ENCODE measurements around the gene PBX3.
A peak's percentile ranks its signal among the peaks of the same experiment; 100 is the strongest.

Gene PBX3

DNA sequence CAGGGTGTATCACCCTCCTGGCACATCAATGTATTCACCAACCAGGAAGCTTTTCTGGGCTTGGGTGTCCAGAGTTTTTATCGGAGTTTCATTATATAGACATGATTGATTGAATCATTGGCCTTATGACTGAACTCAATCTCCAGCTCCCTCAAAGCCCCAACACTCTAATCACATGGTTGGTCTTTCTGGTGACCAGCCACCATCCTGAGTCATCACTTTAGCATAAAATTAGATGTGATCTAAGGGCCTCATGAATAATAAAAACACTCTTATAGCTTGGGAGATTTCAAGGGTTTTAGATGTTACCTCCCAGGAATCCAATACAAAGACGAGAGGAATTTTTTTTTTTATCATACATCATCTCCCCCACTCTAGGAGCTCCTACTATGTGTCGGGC, 7.7 kb upstream of the PBX3 start:
- FAIRE-seq (no peak), DNase-seq (ENCODE audit: insufficient read length) (no peak)
- no peak for TF ChIP-seq POLR2A (IDR thresholded peaks at IDR 0.05; ENCODE audit: low read depth, low read length)

DNA sequence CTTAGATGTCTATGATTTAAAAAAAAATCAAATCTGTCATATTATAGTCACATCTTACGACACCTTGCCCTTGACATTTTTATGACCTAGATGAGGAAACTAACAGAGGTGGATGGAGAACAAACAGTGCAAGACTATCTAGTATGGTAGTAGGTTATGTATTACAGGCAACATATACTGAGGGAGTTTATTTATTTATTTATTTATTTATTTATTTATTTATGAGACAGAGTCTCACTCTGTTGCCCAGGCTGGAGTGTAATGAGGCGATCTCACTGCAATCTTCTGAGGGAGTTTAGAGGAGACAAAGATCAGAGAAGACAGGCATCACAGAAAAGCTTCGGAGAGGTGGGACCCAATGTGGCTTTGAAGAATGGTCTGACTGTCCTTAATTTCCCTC, 4.5 kb upstream of the PBX3 start:
- TF ChIP-seq POLR2A (IDR thresholded peaks at IDR 0.05; ENCODE audit: low read depth, low read length) (no peak), TAF1 (IDR thresholded peaks at IDR 0.05; ENCODE audit: borderline replicate concordance, low read depth, low read length) (no peak), POLR2AphosphoS5 (IDR thresholded peaks at IDR 0.05; ENCODE audit: low read depth, low read length) (no peak)
- DNase-seq (ENCODE audit: insufficient read length) (no peak), FAIRE-seq (no peak)

DNA sequence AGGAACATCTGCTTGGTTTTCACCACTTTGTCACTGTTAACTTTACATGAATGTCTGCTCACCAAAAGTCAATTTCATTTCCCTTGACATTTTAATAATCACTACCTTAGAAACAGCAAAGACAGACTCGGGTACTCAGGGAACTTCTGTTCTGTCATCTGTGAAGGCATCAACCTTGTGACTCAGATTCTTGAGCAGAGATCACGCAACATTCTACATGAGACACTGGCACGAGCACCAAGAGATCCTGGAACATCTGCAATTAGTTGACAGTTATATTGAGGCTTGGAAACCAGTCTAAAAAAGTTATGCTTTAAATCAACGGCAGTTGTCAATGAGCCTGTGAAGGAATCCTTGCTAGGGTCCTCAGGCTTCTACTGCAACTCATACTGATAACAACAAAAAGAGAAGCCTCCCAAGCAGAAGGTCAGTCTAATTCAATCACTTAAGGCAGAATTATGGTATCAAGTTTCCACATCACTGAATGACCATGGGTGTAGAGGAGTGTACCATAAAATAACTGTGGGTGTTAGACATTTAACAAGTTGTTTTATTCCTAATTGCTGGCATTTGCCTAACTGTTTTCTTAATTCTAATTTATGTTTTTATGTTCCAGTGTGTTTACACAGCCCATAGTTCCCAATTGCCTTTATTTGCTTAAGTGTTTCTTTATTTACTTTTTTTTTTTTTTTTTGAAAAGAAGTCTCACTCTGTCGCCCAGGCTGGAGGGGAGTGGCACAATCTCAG, 3.3 kb upstream of the PBX3 start:
- no peak for DNase-seq (ENCODE audit: insufficient read length)
- no peak for FAIRE-seq
- TF ChIP-seq TAF1 (IDR thresholded peaks at IDR 0.05; ENCODE audit: borderline replicate concordance, low read depth, low read length) (no peak), POLR2AphosphoS5 (IDR thresholded peaks at IDR 0.05; ENCODE audit: low read depth, low read length) (no peak), POLR2A (IDR thresholded peaks at IDR 0.05; ENCODE audit: low read depth, low read length) (no peak)

DNA sequence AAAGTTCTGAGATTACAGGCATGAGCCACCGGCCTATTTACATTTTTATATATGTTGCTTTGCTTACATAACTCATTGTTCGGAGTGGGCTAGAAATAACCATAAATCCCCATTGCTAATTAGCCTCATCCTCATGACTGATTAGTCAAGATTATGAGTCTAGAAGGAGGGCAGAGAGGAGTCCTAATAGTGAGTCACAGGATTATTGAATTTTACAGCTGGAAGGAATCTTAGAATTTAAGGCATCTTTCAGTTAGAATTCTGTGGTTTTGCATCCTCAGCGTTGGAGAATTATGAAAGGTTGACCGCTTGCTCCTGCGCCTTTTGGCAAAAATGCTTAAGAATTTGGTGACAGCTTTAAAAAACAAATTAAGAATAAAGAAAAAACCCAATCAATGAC, 2.6 kb upstream of the PBX3 start:
- TF ChIP-seq TAF1 (IDR thresholded peaks at IDR 0.05; ENCODE audit: borderline replicate concordance, low read depth, low read length): no peak
- TF ChIP-seq POLR2AphosphoS5 (IDR thresholded peaks at IDR 0.05; ENCODE audit: low read depth, low read length): no peak
- TF ChIP-seq POLR2A (IDR thresholded peaks at IDR 0.05; ENCODE audit: low read depth, low read length): no peak
- FAIRE-seq (no peak), DNase-seq (ENCODE audit: insufficient read length) (no peak)

DNA sequence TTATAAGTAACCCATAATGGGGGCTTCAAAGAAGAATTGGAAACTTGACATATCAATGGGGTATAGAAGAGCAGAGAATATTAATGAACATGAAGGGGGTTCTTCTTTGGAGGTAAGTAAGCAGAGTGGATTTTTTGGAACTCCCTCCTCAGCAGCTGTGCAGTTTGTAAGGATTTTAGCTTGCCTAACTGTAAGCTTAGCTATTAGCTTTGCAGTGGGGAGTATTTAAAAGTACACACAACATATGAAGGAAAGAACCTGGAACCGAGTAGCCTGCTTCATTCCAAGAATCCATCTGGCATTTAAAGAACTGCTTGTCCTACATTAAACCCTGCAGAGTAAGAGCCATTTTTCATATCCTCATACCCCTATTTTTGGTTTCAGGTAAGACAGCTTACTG, 2.2 kb upstream of the PBX3 start:
- no peak for DNase-seq (ENCODE audit: insufficient read length)
- no peak for TF ChIP-seq POLR2AphosphoS5 (IDR thresholded peaks at IDR 0.05; ENCODE audit: low read depth, low read length)
- FAIRE-seq: no peak

DNA sequence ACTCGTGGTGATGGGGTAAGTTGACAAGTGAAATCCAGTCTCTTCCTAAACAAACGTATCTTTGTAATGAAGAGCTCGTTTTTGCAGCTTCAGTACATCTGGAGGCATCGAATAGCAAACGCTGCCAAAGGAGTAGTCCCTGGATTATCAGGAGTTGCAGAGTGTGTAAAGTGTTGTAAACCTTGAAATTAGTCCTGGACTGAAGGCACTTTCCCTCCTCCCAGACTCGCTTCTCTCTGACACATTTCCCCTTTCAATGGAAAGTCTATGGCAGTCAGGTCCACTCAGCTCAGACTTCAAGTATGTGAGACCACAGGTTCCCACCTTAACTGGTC, 1.5 kb upstream of the PBX3 start:
- TF ChIP-seq TAF1 (IDR thresholded peaks at IDR 0.05; ENCODE audit: borderline replicate concordance, low read depth, low read length) (no peak), POLR2AphosphoS5 (IDR thresholded peaks at IDR 0.05; ENCODE audit: low read depth, low read length) (no peak), POLR2A (IDR thresholded peaks at IDR 0.05; ENCODE audit: low read depth, low read length) (no peak)
- FAIRE-seq (no peak), DNase-seq (ENCODE audit: insufficient read length) (no peak)

DNA sequence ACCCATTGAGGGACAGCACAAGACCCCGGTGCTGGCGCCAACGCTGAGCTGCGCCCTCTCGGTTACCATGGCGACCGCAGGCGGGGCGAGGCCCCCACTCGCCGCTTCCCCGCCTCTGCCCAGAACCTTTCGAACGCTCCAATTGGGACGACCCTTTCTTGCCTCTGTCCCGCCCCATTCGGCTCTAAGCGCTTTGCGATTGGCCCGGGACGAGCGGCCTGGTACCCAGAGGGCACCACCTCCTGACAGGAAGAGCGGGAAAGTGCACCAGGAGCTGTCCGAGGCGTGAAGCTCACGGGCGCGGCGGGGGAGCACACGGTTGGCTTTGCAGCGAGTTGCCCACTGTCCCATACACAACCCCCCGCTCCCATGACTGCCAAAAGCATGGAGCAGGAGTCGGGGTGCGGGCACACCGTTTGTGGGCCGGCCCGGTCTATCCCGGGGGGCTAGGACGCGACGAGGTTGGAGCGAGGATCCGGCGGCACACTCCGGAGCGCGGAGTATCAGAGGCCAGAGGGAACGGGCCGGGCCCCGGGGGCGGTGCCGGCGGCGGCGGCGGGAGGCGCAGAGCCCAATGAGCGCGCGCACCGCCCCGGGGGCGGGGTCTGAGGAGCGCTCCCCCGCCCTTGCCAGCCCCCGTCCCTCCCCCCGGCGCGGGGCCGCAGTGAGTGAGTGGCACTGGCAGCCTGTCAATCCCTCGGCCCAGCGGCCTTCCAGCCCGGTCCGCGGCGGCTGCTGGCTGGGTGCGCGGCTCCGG, 978 bp upstream of the PBX3 start:
- TF ChIP-seq POLR2AphosphoS5 (IDR thresholded peaks at IDR 0.05; ENCODE audit: low read depth, low read length): no peak
- peak; percentile 40; the same call in 1 of the 2 replicates for TF ChIP-seq TAF1 (IDR thresholded peaks at IDR 0.05; ENCODE audit: borderline replicate concordance, low read depth, low read length)
- TF ChIP-seq POLR2A (IDR thresholded peaks at IDR 0.05; ENCODE audit: low read depth, low read length): peak; percentile 68
- DNase-seq (ENCODE audit: insufficient read length): peak; percentile 83
- FAIRE-seq: peak; percentile 92

DNA sequence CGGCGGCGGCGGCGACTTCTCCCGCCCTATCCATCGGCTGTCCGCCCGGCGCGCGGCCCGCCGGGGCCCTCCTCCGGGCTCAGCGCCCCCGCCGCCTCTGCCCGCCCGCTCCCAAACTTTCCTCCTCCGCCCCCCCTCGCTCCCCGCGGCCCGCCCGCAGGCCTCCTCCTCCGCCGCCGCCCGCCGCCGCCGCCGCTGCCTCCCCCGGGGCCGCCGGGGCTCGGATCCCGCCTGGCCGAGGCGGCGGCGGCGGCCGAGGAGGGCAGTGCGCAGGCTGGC, 460 bp upstream of the PBX3 start:
- DNase-seq (ENCODE audit: insufficient read length): no peak
- no peak for FAIRE-seq
- TF ChIP-seq POLR2A (IDR thresholded peaks at IDR 0.05; ENCODE audit: low read depth, low read length): no peak
- TF ChIP-seq POLR2AphosphoS5 (IDR thresholded peaks at IDR 0.05; ENCODE audit: low read depth, low read length): no peak
- TF ChIP-seq TAF1 (IDR thresholded peaks at IDR 0.05; ENCODE audit: borderline replicate concordance, low read depth, low read length): no peak

DNA sequence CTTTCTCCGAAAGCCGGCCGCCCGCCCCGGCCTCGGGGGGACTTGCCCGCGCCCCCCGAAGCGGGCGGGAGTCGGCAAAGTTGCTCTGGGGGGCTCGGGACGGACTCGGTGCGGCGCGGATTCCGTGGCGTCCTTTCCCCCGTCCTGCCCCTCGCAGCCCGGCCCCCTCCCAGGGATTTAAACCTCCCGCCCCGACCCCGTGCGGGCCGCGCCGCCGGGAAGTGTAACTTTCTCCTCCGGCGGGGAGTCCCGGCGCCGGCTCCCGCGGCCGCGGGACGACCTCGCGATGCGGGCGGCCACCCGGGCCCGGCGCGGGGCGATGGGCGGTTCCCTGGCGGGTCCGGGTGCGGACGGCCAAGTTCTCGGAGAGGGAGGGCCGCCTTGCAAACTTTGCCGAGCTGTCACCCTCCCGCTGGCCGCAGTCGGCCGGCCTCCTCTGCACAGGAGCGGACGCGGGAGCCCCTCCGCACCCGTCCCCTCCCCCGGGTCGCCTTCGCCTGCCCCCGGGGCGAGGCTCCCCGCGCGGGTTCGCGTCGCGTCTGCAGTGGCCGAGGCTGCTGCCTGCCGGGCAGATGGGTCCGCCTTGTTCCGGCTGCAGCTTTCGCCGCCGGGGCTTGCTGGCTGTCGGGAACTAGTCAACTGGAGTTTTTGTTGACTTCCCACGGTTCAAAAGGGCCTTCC, 732 bp downstream of the PBX3 start:
- DNase-seq (ENCODE audit: insufficient read length) (peak; percentile 31), FAIRE-seq (peak; percentile 40)
- TF ChIP-seq POLR2A (IDR thresholded peaks at IDR 0.05; ENCODE audit: low read depth, low read length) (peak; percentile 29; the same call in 1 of the 2 replicates), POLR2AphosphoS5 (IDR thresholded peaks at IDR 0.05; ENCODE audit: low read depth, low read length) (no peak)

DNA sequence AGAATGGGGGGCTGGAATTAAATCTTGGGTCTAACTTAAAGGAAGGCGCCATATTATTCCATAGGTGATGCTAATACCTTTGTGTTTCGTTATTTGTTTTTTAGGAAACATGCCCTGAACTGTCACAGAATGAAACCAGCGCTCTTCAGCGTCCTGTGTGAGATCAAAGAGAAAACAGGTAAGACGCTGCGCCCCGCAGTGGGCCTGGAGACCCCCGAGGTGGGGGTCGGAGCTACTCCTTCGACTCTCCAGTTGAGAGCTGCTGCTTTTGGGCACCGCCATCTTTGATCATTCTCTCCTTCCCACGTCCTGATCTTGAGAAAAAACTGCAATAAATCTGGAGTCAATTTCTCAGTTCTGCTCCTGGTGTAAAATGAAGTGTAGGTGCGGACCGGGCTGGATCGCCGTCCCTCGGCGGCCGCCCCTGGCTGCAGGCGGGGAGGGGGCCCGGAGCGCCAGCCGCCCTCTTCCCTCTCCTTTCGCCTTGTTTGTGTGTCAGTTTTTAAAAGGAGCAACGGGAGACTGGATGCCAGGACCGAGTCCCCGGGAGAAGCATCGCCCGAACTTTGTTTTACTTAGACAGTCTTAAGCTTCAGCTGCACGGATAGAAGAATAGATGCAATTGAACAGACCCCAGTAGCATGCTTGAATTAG, 1.4 kb downstream of the PBX3 start:
- DNase-seq (ENCODE audit: insufficient read length) (no peak), FAIRE-seq (peak; percentile 64)
- TF ChIP-seq POLR2A (IDR thresholded peaks at IDR 0.05; ENCODE audit: low read depth, low read length) (no peak), TAF1 (IDR thresholded peaks at IDR 0.05; ENCODE audit: borderline replicate concordance, low read depth, low read length) (no peak), POLR2AphosphoS5 (IDR thresholded peaks at IDR 0.05; ENCODE audit: low read depth, low read length) (no peak)

DNA sequence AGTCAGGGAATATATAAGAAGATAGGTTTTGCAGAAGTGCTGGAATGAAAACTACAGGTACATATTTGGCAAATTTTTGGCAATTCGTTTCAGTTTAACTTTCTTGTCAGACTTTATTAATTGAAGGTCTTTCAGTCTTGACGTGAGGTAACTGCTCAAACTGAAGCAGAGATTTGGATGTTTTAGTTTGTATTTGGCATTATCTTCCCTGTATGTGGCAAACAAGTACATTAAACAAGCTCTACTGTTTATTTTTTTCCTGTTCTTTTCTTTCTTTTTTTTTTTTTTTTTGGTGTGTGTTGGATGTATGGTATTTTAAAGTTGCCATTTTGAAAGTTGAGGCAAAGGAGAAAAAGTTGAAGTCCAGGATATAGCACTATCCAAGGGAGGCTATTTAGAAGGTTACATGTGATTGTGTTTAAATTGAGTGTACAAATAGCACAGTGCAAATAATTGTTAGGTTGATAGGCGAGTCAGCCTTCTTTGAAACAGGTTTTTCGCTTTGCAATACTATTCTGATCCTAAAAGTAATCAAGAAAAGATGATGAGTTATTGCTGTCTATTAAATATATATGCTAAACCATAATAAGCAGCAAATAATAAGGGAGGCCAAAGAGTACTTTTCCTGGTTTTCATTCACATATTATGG, 2.2 kb downstream of the PBX3 start:
- no peak for DNase-seq (ENCODE audit: insufficient read length)
- no peak for FAIRE-seq
- TF ChIP-seq TAF1 (IDR thresholded peaks at IDR 0.05; ENCODE audit: borderline replicate concordance, low read depth, low read length) (no peak), POLR2AphosphoS5 (IDR thresholded peaks at IDR 0.05; ENCODE audit: low read depth, low read length) (no peak), POLR2A (IDR thresholded peaks at IDR 0.05; ENCODE audit: low read depth, low read length) (no peak)
